Measurements from ENCODE around the gene GTF2H3.

DNA sequence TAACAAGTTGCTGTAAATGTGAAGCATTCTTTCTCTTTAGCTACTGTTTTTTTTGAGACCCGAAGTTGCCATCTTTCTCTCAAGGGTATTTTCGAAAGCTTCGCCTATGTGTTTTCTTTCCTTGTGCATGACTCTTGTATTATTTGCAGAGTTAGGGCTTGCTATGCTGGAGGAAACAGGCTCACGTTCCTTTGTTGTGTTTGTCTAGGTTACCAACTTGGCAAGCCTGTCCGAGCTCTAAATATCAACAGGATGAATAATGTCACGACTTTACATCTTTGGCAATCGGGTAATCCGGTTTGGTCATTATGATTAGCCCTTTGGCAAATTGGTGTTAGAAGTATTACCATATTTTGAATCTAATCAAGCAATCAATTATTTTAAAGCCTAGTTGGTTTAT is 62.6 kb downstream of the GTF2H3 start:
- TF ChIP-seq, protein P1, sequence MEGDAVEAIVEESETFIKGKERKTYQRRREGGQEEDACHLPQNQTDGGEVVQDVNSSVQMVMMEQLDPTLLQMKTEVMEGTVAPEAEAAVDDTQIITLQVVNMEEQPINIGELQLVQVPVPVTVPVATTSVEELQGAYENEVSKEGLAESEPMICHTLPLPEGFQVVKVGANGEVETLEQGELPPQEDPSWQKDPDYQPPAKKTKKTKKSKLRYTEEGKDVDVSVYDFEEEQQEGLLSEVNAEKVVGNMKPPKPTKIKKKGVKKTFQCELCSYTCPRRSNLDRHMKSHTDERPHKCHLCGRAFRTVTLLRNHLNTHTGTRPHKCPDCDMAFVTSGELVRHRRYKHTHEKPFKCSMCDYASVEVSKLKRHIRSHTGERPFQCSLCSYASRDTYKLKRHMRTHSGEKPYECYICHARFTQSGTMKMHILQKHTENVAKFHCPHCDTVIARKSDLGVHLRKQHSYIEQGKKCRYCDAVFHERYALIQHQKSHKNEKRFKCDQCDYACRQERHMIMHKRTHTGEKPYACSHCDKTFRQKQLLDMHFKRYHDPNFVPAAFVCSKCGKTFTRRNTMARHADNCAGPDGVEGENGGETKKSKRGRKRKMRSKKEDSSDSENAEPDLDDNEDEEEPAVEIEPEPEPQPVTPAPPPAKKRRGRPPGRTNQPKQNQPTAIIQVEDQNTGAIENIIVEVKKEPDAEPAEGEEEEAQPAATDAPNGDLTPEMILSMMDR (IDR thresholded peaks at IDR 0.05) = no peak
- TF ChIP-seq POLR2A (IDR thresholded peaks at IDR 0.05) = no peak
